Transverse colon (tissue), 4 donors: ENCODE results near the gene ENKUR.

Experiments used
- CTCF ChIP-seq, 5 experiments: fragments of 200-600 bp in 3 of 5; fragments of 450-650 bp in 2 of 5; sonication (generic) in 3 of 5; IDR thresholded peaks; 1 replicate in 2 of 5; 2 replicates in 3 of 5; pipeline ENCODE4 v1.5.1; 2016 to 2017; ENCODE audit warnings: antibody characterized with exemption in 5 of 5, inconsistent platforms in 3 of 5, mild to moderate bottlenecking in 2 of 5, moderate library complexity in 1 of 5
- EP300 ChIP-seq: sonication (generic); formaldehyde crosslinking; IDR thresholded peaks from one replicate; pipeline ENCODE4 v1.6.1; 2017; ENCODE audit warnings: antibody characterized with exemption, low read depth
- POLR2A ChIP-seq: fragments of 450-650 bp; IDR thresholded peaks from one replicate; pipeline ENCODE4 v1.6.1; 2016; ENCODE audit warnings: antibody characterized with exemption, mild to moderate bottlenecking, moderate library complexity
- POLR2AphosphoS5 ChIP-seq, 3 donors: sonication (generic); formaldehyde crosslinking; IDR thresholded peaks; one replicate each; pipeline ENCODE4 v1.6.1; 2016; ENCODE audit warnings: antibody characterized with exemption in 3 of 3

- TF ChIP-seq CTCF (IDR thresholded peaks at IDR 0.05) (no peak), EP300 (no peak), POLR2A (no peak), POLR2AphosphoS5 (IDR thresholded peaks at IDR 0.05) (no peak)
Measured at GRCh38 chr10:25036381-25036780, 20.4 kb upstream of the ENKUR start.
